ENCODE measurements around the gene ZAP70. TPM values are rescaled to one million over a fixed set of nuclear protein-coding genes. Genes with fewer than 3 reads are reported as not detected.

ZAP70 gene
- total and polyA plus RNA-seq, 9 donors = 0.45 to 2.0 (median 0.75) TPM

DNA sequence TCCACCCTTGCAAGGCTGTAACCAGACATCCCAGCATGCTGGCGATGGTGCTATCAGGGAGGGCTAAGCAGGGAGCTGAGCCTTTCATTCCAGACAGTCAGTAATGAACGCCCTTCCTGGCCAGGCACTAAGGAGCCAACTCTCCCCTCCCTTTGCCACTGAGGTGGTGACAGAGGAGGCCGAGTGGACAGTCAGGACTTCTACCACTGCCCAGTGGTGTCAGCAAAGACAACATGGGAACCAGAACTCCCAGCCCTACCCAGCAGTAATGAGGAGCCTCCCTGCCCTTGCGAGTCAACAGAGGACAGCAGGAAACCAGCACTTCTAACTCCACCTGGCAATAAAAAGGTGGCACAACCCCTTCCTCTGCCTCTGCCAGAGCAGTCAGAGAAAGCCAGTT, 68.6 kb downstream of the ZAP70 start:
- 93 to 100% (median 96%) methylated on average over 4 of the region's 4 CpGs for WGBS, 3 donors
- Histone ChIP-seq H3K9me3 (no peaks in the 10 kb centered on the region), H3K27ac (no peak overlapping the region), H3K4me3 (no peak overlapping the region), H3K4me1 (ENCODE audit: insufficient read depth) (no peaks in the 10 kb centered on the region), H3K36me3 (no peaks in the 10 kb centered on the region), H3K27me3 (no peaks in the 10 kb centered on the region)
- intact Hi-C loops (cut with DNase I) = no loop called here
- TF ChIP-seq POLR2A (IDR thresholded peaks at IDR 0.05) (no peak), EP300 (IDR thresholded peaks at IDR 0.05) (no peak)
- TF ChIP-seq, protein P1, sequence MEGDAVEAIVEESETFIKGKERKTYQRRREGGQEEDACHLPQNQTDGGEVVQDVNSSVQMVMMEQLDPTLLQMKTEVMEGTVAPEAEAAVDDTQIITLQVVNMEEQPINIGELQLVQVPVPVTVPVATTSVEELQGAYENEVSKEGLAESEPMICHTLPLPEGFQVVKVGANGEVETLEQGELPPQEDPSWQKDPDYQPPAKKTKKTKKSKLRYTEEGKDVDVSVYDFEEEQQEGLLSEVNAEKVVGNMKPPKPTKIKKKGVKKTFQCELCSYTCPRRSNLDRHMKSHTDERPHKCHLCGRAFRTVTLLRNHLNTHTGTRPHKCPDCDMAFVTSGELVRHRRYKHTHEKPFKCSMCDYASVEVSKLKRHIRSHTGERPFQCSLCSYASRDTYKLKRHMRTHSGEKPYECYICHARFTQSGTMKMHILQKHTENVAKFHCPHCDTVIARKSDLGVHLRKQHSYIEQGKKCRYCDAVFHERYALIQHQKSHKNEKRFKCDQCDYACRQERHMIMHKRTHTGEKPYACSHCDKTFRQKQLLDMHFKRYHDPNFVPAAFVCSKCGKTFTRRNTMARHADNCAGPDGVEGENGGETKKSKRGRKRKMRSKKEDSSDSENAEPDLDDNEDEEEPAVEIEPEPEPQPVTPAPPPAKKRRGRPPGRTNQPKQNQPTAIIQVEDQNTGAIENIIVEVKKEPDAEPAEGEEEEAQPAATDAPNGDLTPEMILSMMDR (IDR thresholded peaks at IDR 0.05) = no peak
- no peak for DNase-seq

DNA sequence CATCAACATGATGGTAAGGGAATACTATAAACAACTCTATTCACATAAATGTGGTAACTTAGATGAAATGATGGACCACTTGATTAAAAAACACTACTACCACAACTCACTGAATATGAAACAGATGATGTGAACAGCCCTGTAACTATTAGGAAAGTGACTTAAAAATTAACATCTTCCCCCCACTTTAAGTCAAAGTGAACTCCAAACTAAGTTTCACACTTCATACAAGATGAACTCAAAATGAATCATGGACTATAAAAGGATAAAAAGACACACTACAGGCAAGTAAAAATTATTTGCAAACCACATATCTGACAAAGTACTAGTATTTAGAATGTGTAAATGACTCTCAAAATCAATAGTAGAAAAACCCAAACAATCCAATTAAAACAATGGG, 71.6 kb downstream of the ZAP70 start:
- intact Hi-C loops (cut with DNase I) = no loop called here
- Histone ChIP-seq H3K4me1 (ENCODE audit: insufficient read depth) (no peaks in the 10 kb centered on the region), H3K27me3 (no peaks in the 10 kb centered on the region), H3K4me3 (no peak overlapping the region), H3K9me3 (no peaks in the 10 kb centered on the region), H3K36me3 (no peaks in the 10 kb centered on the region), H3K27ac (no peak overlapping the region)
- TF ChIP-seq, protein P1 (IDR thresholded peaks at IDR 0.05) = no peak
- TF ChIP-seq POLR2A (IDR thresholded peaks at IDR 0.05) (no peak), EP300 (IDR thresholded peaks at IDR 0.05) (no peak)
- no peak for DNase-seq

DNA sequence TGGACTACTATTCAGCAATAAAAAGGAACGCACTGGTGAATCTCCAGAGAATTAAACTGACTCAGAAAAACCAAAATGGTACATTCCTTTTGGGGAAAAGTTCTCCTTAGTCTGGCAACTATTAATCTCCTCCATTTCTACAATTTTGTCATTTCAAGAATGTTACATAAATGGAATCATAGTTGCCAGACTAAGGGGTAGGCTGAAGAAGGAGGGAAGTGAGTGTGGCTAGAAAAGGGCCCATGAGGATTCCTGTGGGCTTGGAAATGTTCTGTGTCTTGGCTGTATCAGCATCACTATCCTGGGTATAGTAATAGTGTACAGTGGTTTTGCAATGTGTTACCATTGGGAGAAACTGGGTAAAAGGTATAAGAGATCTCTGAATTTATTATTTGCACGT, 72.4 kb downstream of the ZAP70 start:
- no peak overlapping the region for H3K4me3 ChIP-seq
- TF ChIP-seq EP300 (IDR thresholded peaks at IDR 0.05) = no peak
- TF ChIP-seq, protein P1 (IDR thresholded peaks at IDR 0.05) = no peak
- no peak for TF ChIP-seq POLR2A (IDR thresholded peaks at IDR 0.05)
- no peaks in the 10 kb centered on the region for H3K27me3 ChIP-seq
- intact Hi-C loops (cut with DNase I) = no loop called here
- H3K27ac ChIP-seq = no peak overlapping the region
- H3K36me3 ChIP-seq = no peaks in the 10 kb centered on the region
- H3K9me3 ChIP-seq = no peaks in the 10 kb centered on the region
- no peak for DNase-seq
- 92 to 96% (median 94%) methylated on average over 2 of the region's 2 CpGs for WGBS, 3 donors
- no peaks in the 10 kb centered on the region for H3K4me1 ChIP-seq (ENCODE audit: insufficient read depth)

DNA sequence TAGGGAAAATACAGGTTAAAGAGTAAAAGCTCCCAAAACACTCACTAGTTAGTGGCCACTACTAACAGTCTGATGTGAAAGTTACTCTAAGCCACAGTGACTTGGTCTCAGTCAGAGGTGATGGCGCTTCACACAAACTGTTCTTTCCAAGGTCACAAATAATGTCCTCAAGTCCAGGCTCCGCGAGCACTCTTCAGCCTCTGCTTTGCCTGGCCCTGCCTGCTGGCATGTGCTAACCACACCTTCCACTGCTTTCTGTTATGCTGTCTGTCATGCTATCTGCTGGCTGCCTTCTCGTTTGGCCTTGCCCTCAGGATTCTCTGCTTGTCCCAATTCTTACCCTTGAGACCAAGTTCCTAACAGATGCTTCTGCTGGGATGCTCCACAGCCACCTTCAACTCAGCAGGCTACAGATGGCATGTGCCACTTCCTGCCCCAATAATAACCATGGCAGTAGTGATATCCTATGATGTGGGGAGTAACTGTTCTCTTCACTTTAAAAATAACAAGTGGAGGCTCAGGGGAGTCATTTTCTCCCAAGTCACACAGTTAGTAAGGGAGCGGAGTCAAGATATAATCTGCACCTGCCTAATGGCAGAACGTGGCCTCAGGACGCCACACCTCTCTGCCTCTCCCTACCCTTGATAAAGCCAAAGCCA, 75.7 kb downstream of the ZAP70 start:
- no peak overlapping the region for H3K27ac ChIP-seq
- no peaks in the 10 kb centered on the region for H3K27me3 ChIP-seq
- TF ChIP-seq EP300 (IDR thresholded peaks at IDR 0.05) (no peak), POLR2A (IDR thresholded peaks at IDR 0.05) (no peak)
- TF ChIP-seq, protein P1 (IDR thresholded peaks at IDR 0.05) = no peak
- H3K4me3 ChIP-seq = no peak overlapping the region
- H3K9me3 ChIP-seq = no peaks in the 10 kb centered on the region
- whole genome bisulfite sequencing, 3 donors = 85 to 88% (median 85%) methylated on average over 7 of the region's 7 CpGs
- DNase-seq = no peak
- H3K36me3 ChIP-seq = no peaks in the 10 kb centered on the region
- H3K4me1 ChIP-seq (ENCODE audit: insufficient read depth) = no peaks in the 10 kb centered on the region
- intact Hi-C loops (cut with DNase I) = no loop called here

Small RNAs within 50 kb of the gene (small RNA-seq; reads per million reads assigned to genes)
- not detected for gene RNU4-8P

Other genes with a start within 250 kb of the ZAP70 start
- gene ANKRD36B, start 123.7 kb upstream of the ZAP70 start, total RNA-seq = 100 to 1,000 TPM in 1 of 7 donors, 10 to 100 TPM in 6; 26.9 to 138 (median 40.5) TPM
- gene ANKRD36B, start 123.7 kb upstream of the ZAP70 start, polyA plus RNA-seq = 10 to 100 TPM in 1 of 2 donors, 1 to 10 TPM in 1; 6.5 to 15.5 TPM
- gene COX5B, start 67.5 kb upstream of the ZAP70 start, total RNA-seq = 100 to 1,000 TPM; 133 to 478 (median 187) TPM
- gene COX5B, start 67.5 kb upstream of the ZAP70 start, polyA plus RNA-seq = 100 to 1,000 TPM in 1 of 2 donors, 10 to 100 TPM in 1; 98.5 to 254 TPM
- 10 to 100 TPM; 39.3 to 85.2 (median 67.4) TPM for gene ACTR1B, start 49.5 kb upstream of the ZAP70 start, total RNA-seq
- gene ACTR1B, start 49.5 kb upstream of the ZAP70 start, polyA plus RNA-seq = 10 to 100 TPM; 23.0 to 71.3 TPM
- 10 to 100 TPM in 1 of 7 donors, 1 to 10 TPM in 6; 3.1 to 17.5 (median 4.5) TPM for gene C2orf92, start 43.9 kb upstream of the ZAP70 start, total RNA-seq
- 1 to 10 TPM; 2.3 to 3.8 TPM for gene C2orf92, start 43.9 kb upstream of the ZAP70 start, polyA plus RNA-seq

Measured in ovary (tissue), 9 donors.